GM10266 (cell line): ENCODE data around the gene ING1.

ENCODE experiments used
- DNase-seq: peaks from one replicate; pipeline ENCODE4 v3.0.0; 2012; ENCODE audit errors: extremely low spot score
- CTCF ChIP-seq: IDR thresholded peaks from 2 replicates; pipeline ENCODE4 v1.5.1; 2012; ENCODE audit warnings: mild to moderate bottlenecking, low read depth; ENCODE audit not compliant: control insufficient read depth, insufficient read depth; ENCODE audit errors: missing control alignments

ING1 gene

GRCh38 chr13:110702591-110703526 lies 10.6 kb upstream of the ING1 start:
- TF ChIP-seq CTCF = no peak
- no peak for DNase-seq

GRCh38 chr13:110705356-110705825 lies 8.1 kb upstream of the ING1 start:
- DNase-seq = no peak
- no peak for TF ChIP-seq CTCF

GRCh38 chr13:110705826-110706569 lies 7.5 kb upstream of the ING1 start, which contains the start of gene CARS2:
CARS2 (minus strand) TSS chr13:110706116; CDS start chr13:110706093, 23 bp downstream.
- DNase-seq = peak; percentile 98
- TF ChIP-seq CTCF = peak; percentile 22

- no peak for DNase-seq
- TF ChIP-seq CTCF = no peak
Measured at GRCh38 chr13:110706570-110707372, 6.7 kb upstream of the ING1 start.

GRCh38 chr13:110712081-110712848 lies 1.2 kb upstream of the ING1 start:
- DNase-seq = peak; percentile 92

More at GRCh38 chr13:110712081-110712848, 1.2 kb upstream of the ING1 start:
- no peak for TF ChIP-seq CTCF
